Duodenal mucosa (tissue), 2 donors: ENCODE measurements around the gene ALK.

Source experiments
- H3K27ac ChIP-seq: one replicate; pipeline ENCODE4 v1.7.0; 2013; ENCODE audit warnings: low read depth, low read length
- H3K27me3 ChIP-seq, 2 donors: one replicate each; pipeline ENCODE4 v1.7.0; 2013; ENCODE audit warnings: low read length in 2 of 2, control low read depth in 1 of 2; ENCODE audit not compliant: insufficient read depth in 2 of 2, control insufficient read depth in 1 of 2
- H3K36me3 ChIP-seq, 2 donors: one replicate each; pipeline ENCODE4 v1.7.0; 2013; ENCODE audit warnings: low read length in 2 of 2, control low read depth in 1 of 2; ENCODE audit not compliant: insufficient read depth in 2 of 2, control insufficient read depth in 1 of 2
- H3K4me1 ChIP-seq, 2 donors: one replicate each; pipeline ENCODE4 v1.7.0; 2013; ENCODE audit warnings: low read length in 2 of 2, control low read depth in 1 of 2; ENCODE audit not compliant: insufficient read depth in 2 of 2, control insufficient read depth in 1 of 2
- H3K4me3 ChIP-seq, 2 donors: one replicate each; pipeline ENCODE4 v1.7.0; 2013; ENCODE audit warnings: low read length in 2 of 2, low read depth in 1 of 2
- H3K9ac ChIP-seq, 2 donors: one replicate each; pipeline ENCODE4 v1.7.0; 2013; ENCODE audit warnings: low read length in 2 of 2, low read depth in 1 of 2
- H3K9me3 ChIP-seq, 2 donors: one replicate each; pipeline ENCODE4 v1.7.0; 2013; ENCODE audit warnings: low read length in 2 of 2, control low read depth in 1 of 2; ENCODE audit not compliant: control insufficient read depth in 1 of 2

ALK gene

GRCh38 chr2:29334706-29335105 lies 586.7 kb downstream of the ALK start:
- no peak overlapping the region for H3K27ac ChIP-seq
- no peaks in the 10 kb centered on the region for H3K9me3 ChIP-seq
- no peaks in the 10 kb centered on the region for H3K27me3 ChIP-seq
- H3K4me3 ChIP-seq = no peak overlapping the region
- no peak overlapping the region for H3K9ac ChIP-seq
- no peaks in the 10 kb centered on the region for H3K36me3 ChIP-seq
- peaks cover 0 to 3% of the 10 kb centered on the region in 2 donors for H3K4me1 ChIP-seq

GRCh38 chr2:29332540-29332939 lies 588.8 kb downstream of the ALK start:
- Histone ChIP-seq H3K4me1 (peaks cover 0 to 10% of the 10 kb centered on the region in 2 donors), H3K9me3 (no peaks in the 10 kb centered on the region), H3K9ac (no peak overlapping the region), H3K27ac (no peak overlapping the region), H3K36me3 (no peaks in the 10 kb centered on the region), H3K27me3 (no peaks in the 10 kb centered on the region), H3K4me3 (no peak overlapping the region)

GRCh38 chr2:29329899-29330298 lies 591.5 kb downstream of the ALK start:
- Histone ChIP-seq H3K36me3 (no peaks in the 10 kb centered on the region), H3K27me3 (no peaks in the 10 kb centered on the region), H3K9ac (no peak overlapping the region), H3K4me1 (peaks cover 0 to 10% of the 10 kb centered on the region in 2 donors), H3K27ac (no peak overlapping the region), H3K9me3 (no peaks in the 10 kb centered on the region), H3K4me3 (no peak overlapping the region)

- Histone ChIP-seq H3K36me3 (no peaks in the 10 kb centered on the region), H3K27me3 (no peaks in the 10 kb centered on the region), H3K4me1 (peaks cover 0 to 11% of the 10 kb centered on the region in 2 donors), H3K27ac (no peak overlapping the region), H3K9ac (no peak overlapping the region), H3K9me3 (no peaks in the 10 kb centered on the region), H3K4me3 (no peak overlapping the region)
Observed at GRCh38 chr2:29326926-29327325, 594.5 kb downstream of the ALK start.

- Histone ChIP-seq H3K27ac (no peak overlapping the region), H3K27me3 (no peaks in the 10 kb centered on the region), H3K9me3 (no peaks in the 10 kb centered on the region), H3K9ac (no peak overlapping the region), H3K4me1 (peaks cover 0 to 17% of the 10 kb centered on the region in 2 donors), H3K36me3 (no peaks in the 10 kb centered on the region), H3K4me3 (no peak overlapping the region)
Observed at GRCh38 chr2:29325544-29325943, 595.8 kb downstream of the ALK start.

- no peak overlapping the region for H3K9ac ChIP-seq
- peaks cover 0 to 7% of the 10 kb centered on the region in 2 donors for H3K4me1 ChIP-seq
- H3K27me3 ChIP-seq = peaks cover 0 to 6% of the 10 kb centered on the region in 2 donors
- H3K4me3 ChIP-seq = no peak overlapping the region
- no peak overlapping the region for H3K27ac ChIP-seq
- no peaks in the 10 kb centered on the region for H3K9me3 ChIP-seq
- no peaks in the 10 kb centered on the region for H3K36me3 ChIP-seq
Observed at GRCh38 chr2:29323961-29324360, 597.4 kb downstream of the ALK start.

- Histone ChIP-seq H3K4me1 (peaks cover 0 to 7% of the 10 kb centered on the region in 2 donors), H3K27me3 (peaks cover 0 to 6% of the 10 kb centered on the region in 2 donors), H3K4me3 (no peak overlapping the region), H3K27ac (no peak overlapping the region), H3K36me3 (no peaks in the 10 kb centered on the region), H3K9ac (no peak overlapping the region), H3K9me3 (no peaks in the 10 kb centered on the region)
Observed at GRCh38 chr2:29323301-29323700, 598.1 kb downstream of the ALK start.

GRCh38 chr2:29322011-29322410 lies 599.4 kb downstream of the ALK start:
- H3K27ac ChIP-seq = no peak overlapping the region
- H3K9ac ChIP-seq = no peak overlapping the region
- no peaks in the 10 kb centered on the region for H3K9me3 ChIP-seq
- peaks cover 0 to 11% of the 10 kb centered on the region in 2 donors for H3K4me1 ChIP-seq
- no peak overlapping the region for H3K4me3 ChIP-seq
- H3K27me3 ChIP-seq = peaks cover 0 to 6% of the 10 kb centered on the region in 2 donors
- H3K36me3 ChIP-seq = no peaks in the 10 kb centered on the region

- H3K9ac ChIP-seq = no peak overlapping the region
- H3K9me3 ChIP-seq = no peaks in the 10 kb centered on the region
- no peak overlapping the region for H3K4me3 ChIP-seq
- H3K27ac ChIP-seq = no peak overlapping the region
- peaks cover 0 to 6% of the 10 kb centered on the region in 2 donors for H3K27me3 ChIP-seq
- no peaks in the 10 kb centered on the region for H3K36me3 ChIP-seq
- peaks cover 6 to 22% of the 10 kb centered on the region in 2 donors for H3K4me1 ChIP-seq
Observed at GRCh38 chr2:29317801-29318485, 603.4 kb downstream of the ALK start.

GRCh38 chr2:29317077-29317517 lies 604.3 kb downstream of the ALK start:
- H3K4me1 ChIP-seq = peaks cover 6 to 22% of the 10 kb centered on the region in 2 donors

More at GRCh38 chr2:29317077-29317517, 604.3 kb downstream of the ALK start:
- Histone ChIP-seq H3K27me3 (peaks cover 0 to 6% of the 10 kb centered on the region in 2 donors), H3K9ac (no peak overlapping the region), H3K27ac (no peak overlapping the region), H3K4me3 (no peak overlapping the region), H3K9me3 (no peaks in the 10 kb centered on the region), H3K36me3 (no peaks in the 10 kb centered on the region)
